HPDE6-E6E7 (cell line): ENCODE data around the gene SIRT3.
A peak's percentile ranks its signal among the peaks of the same experiment; 100 is the strongest.
"Not testable (repeated sequence)": the region's sequence is repeated elsewhere in the genome, so short reads cannot be mapped to it uniquely, and the experiment has no call there.

Experiments
- DNase-seq: peaks from one replicate; pipeline ENCODE4 v3.0.0; 2011; ENCODE audit warnings: missing footprints; ENCODE audit errors: extremely low spot score

SIRT3 gene

GRCh38 chr11:240315-240714, 4.2 kb upstream of the SIRT3 start:
- DNase-seq, result no peak

GRCh38 chr11:238346-238745, 2.2 kb upstream of the SIRT3 start:
- DNase-seq, result not testable (repeated sequence)

- peak; percentile 82 for DNase-seq
These were observed 929 bp upstream of the SIRT3 start, which contains the start of gene PSMD13 for GRCh38 chr11:236774-237767. PSMD13 (plus strand) TSS chr11:236976; CDS start chr11:237050, 74 bp downstream.

- DNase-seq, result no peak
These were observed 539 bp downstream of the SIRT3 start for GRCh38 chr11:235609-235996.

- DNase-seq, result no peak
These were observed 962 bp downstream of the SIRT3 start for GRCh38 chr11:235180-235579.

GRCh38 chr11:232783-233565, 3.2 kb downstream of the SIRT3 start:
- DNase-seq, result no peak

- no peak for DNase-seq
These were observed 5.7 kb downstream of the SIRT3 start for GRCh38 chr11:230431-230830.

GRCh38 chr11:227824-228379, 8.2 kb downstream of the SIRT3 start:
- no peak for DNase-seq

GRCh38 chr11:225734-226453, 10.2 kb downstream of the SIRT3 start:
- DNase-seq, result no peak

GRCh38 chr11:224424-224823, 11.7 kb downstream of the SIRT3 start:
- no peak for DNase-seq

- DNase-seq, result no peak
These were observed 12.3 kb downstream of the SIRT3 start for GRCh38 chr11:223884-224283.

GRCh38 chr11:223026-223789, 12.9 kb downstream of the SIRT3 start:
- no peak for DNase-seq

GRCh38 chr11:221998-222789, 13.9 kb downstream of the SIRT3 start:
- DNase-seq, result no peak

GRCh38 chr11:221539-221938, 14.6 kb downstream of the SIRT3 start:
- no peak for DNase-seq

- DNase-seq, result not testable (repeated sequence)
These were observed 15.4 kb downstream of the SIRT3 start for GRCh38 chr11:220641-221215.

GRCh38 chr11:218815-219593, 17.1 kb downstream of the SIRT3 start:
- no peak for DNase-seq

GRCh38 chr11:217704-218103, 18.4 kb downstream of the SIRT3 start:
- no peak for DNase-seq

- DNase-seq, result no peak
These were observed 19.8 kb downstream of the SIRT3 start for GRCh38 chr11:216081-216974.
